GM23248 (cell line): ENCODE measurements around the gene COQ9. TPM values are rescaled to one million over a fixed set of nuclear protein-coding genes. Genes with fewer than 3 reads are reported as not detected.
A peak's percentile ranks its signal among the peaks of the same experiment; 100 is the strongest.

Experiments
- DNase-seq: peaks from one replicate; pipeline ENCODE4 v3.0.0-alpha.2; 2015
- H2AFZ ChIP-seq: fragments of 200-600 bp; sonication (generic); 2 replicates; pipeline ENCODE4 v1.6.1; 2016; ENCODE audit warnings: antibody characterized with exemption
- H3F3A ChIP-seq: fragments of 200-600 bp; sonication (generic); 2 replicates; pipeline ENCODE4 v1.6.1; 2016; ENCODE audit warnings: mild to moderate bottlenecking, antibody characterized with exemption, mixed run types; ENCODE audit not compliant: insufficient read depth
- H3K27ac ChIP-seq: fragments of 200-600 bp; sonication (generic); 2 replicates; pipeline ENCODE4 v1.5.1; 2016; ENCODE audit warnings: mild to moderate bottlenecking
- H3K27me3 ChIP-seq: fragments of 200-600 bp; sonication (generic); replicated peaks from 2 replicates; pipeline ENCODE4 v1.6.1; 2016; ENCODE audit warnings: mild to moderate bottlenecking; ENCODE audit not compliant: insufficient read depth
- H3K36me3 ChIP-seq: fragments of 200-600 bp; sonication (generic); 2 replicates; pipeline ENCODE4 v1.6.1; 2016; ENCODE audit warnings: low read depth, mild to moderate bottlenecking
- H3K4me1 ChIP-seq: fragments of 200-600 bp; sonication (generic); 2 replicates; pipeline ENCODE4 v1.6.1; 2016; ENCODE audit warnings: mild to moderate bottlenecking; ENCODE audit not compliant: insufficient read depth
- H3K4me2 ChIP-seq: fragments of 200-600 bp; sonication (generic); one replicate; pipeline ENCODE4 v1.6.1; 2016; ENCODE audit warnings: mild to moderate bottlenecking; ENCODE audit not compliant: unreplicated experiment
- H3K4me3 ChIP-seq: fragments of 200-600 bp; sonication (generic); 2 replicates; pipeline ENCODE4 v1.5.1; 2016; ENCODE audit warnings: mild to moderate bottlenecking
- H3K79me2 ChIP-seq: fragments of 200-600 bp; sonication (generic); 2 replicates; pipeline ENCODE4 v1.6.1; 2016; ENCODE audit warnings: mild to moderate bottlenecking; ENCODE audit not compliant: insufficient read depth
- H3K9ac ChIP-seq: fragments of 200-600 bp; sonication (generic); 2 replicates; pipeline ENCODE4 v1.6.1; 2016; ENCODE audit warnings: mild to moderate bottlenecking
- H3K9me2 ChIP-seq: fragments of 200-600 bp; sonication (generic); 2 replicates; pipeline ENCODE4 v1.6.1; 2016; ENCODE audit warnings: mixed run types, mild to moderate bottlenecking, moderate library complexity; ENCODE audit not compliant: insufficient read depth
- H3K9me3 ChIP-seq: fragments of 200-600 bp; sonication (generic); one replicate; pipeline ENCODE4 v1.6.1; 2017; ENCODE audit warnings: low read depth
- H4K20me1 ChIP-seq: fragments of 200-600 bp; sonication (generic); 2 replicates; pipeline ENCODE4 v1.6.0; 2016; ENCODE audit not compliant: insufficient read depth
- EZH2 ChIP-seq: fragments of 200-600 bp; sonication (generic); IDR thresholded peaks from 2 replicates; pipeline ENCODE4 v1.6.1; 2018; ENCODE audit warnings: antibody characterized with exemption, mild to moderate bottlenecking; ENCODE audit not compliant: insufficient read depth, poor library complexity, severe bottlenecking
- EZH2phosphoT487 ChIP-seq: fragments of 200-600 bp; sonication (generic); IDR thresholded peaks from 2 replicates; pipeline ENCODE4 v1.6.1; 2018; ENCODE audit warnings: antibody characterized with exemption, moderate library complexity, mild to moderate bottlenecking, low read depth; ENCODE audit not compliant: insufficient read depth
- WGBS, 2 experiments: methylation state at CpG; one replicate each; pipeline ENCODE4 v1.1.6; 2015 to 2017; ENCODE audit warnings: low lambda C conversion rate in 2 of 2, low coverage in 1 of 2; ENCODE audit errors: missing lambda C conversion rate in 2 of 2; 5-methylcytosine and 5-hydroxymethylcytosine counted together
- in situ Hi-C: fragments of 300-500 bp; cut with MboI; formaldehyde crosslinking; loops from 2 replicates; pipeline ENCODE4 v1.15.0; 2020
- polyA plus RNA-seq: library from polyadenylated mRNA; unstranded; fragments of >200 nt; fragmentation: Nextera tagmentation; extraction: Ambion mirVana; gene quantifications from 2 replicates; pipeline ENCODE4 v1.2.1, GENCODE V29; 2016
- total RNA-seq: library from RNA; depleted of rRNA; stranded (reverse); fragments of >200 nt; shearing (Covaris generic); gene quantifications from 2 replicates; pipeline ENCODE4 v1.2.3, GENCODE V29; 2014

The COQ9 gene
- total and polyA plus RNA-seq, 2 experiments from 2014 or later: 41.3 to 41.8 TPM

DNA sequence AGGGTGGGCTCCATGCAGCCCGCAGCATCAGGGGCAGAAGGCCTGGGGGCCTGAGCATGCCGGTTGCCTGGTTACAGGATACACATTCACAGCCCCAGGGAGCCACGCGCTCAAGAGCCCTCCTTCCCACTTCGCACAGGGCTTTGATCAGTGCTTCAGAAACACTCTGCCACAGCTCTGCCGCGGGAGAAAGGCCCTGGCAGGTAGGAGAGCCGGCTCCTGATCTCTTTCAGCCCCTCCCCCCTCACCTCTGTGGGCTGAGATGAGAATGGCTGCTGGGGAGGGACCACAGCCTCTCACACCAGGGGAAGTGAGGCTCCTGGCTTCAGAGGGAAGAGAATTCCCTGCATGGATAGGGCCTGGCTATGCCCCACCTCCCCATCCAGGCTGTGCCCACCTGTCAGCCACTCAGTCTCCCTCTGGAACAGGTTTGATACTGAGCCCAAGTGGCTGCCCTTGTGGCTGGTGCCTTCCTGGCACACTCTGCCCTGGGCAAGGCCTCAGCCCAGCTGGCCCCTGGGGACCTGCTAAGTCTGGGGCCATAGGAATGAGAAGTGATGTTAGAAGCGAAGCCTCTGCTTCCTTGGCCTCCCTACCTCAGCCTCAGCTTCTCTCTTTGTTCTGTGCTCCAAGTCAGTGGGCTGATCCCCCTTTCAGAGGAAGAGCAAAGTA, 30.4 kb downstream of the COQ9 start:
- H3K4me1 ChIP-seq: peaks cover 16% of the 10 kb centered on the region
- H4K20me1 ChIP-seq: no peaks in the 10 kb centered on the region
- no peak overlapping the region for H3K4me3 ChIP-seq
- H3K27ac ChIP-seq: no peak overlapping the region
- 0 out of 2 replicates have a peak, but pooled peaks cover 14% of the 10 kb centered on the region for H3F3A ChIP-seq
- H3K9ac ChIP-seq: no peak overlapping the region
- in situ Hi-C loops: no loop called here
- H3K9me2 ChIP-seq: no peaks in the 10 kb centered on the region
- 78 to 79% methylated on average over 9 of the region's 9 CpGs for WGBS, 2 experiments
- H3K36me3 ChIP-seq: peaks cover 9% of the 10 kb centered on the region; the same call in 1 of the 2 replicates
- no peaks in the 10 kb centered on the region for H3K9me3 ChIP-seq
- no peak for DNase-seq
- no peak overlapping the region for H3K4me2 ChIP-seq
- TF ChIP-seq EZH2phosphoT487 (no peak), EZH2 (no peak)
- no peaks in the 10 kb centered on the region for H3K27me3 ChIP-seq
- H3K79me2 ChIP-seq: peaks cover 40% of the 10 kb centered on the region
- no peak overlapping the region for H2AFZ ChIP-seq

DNA sequence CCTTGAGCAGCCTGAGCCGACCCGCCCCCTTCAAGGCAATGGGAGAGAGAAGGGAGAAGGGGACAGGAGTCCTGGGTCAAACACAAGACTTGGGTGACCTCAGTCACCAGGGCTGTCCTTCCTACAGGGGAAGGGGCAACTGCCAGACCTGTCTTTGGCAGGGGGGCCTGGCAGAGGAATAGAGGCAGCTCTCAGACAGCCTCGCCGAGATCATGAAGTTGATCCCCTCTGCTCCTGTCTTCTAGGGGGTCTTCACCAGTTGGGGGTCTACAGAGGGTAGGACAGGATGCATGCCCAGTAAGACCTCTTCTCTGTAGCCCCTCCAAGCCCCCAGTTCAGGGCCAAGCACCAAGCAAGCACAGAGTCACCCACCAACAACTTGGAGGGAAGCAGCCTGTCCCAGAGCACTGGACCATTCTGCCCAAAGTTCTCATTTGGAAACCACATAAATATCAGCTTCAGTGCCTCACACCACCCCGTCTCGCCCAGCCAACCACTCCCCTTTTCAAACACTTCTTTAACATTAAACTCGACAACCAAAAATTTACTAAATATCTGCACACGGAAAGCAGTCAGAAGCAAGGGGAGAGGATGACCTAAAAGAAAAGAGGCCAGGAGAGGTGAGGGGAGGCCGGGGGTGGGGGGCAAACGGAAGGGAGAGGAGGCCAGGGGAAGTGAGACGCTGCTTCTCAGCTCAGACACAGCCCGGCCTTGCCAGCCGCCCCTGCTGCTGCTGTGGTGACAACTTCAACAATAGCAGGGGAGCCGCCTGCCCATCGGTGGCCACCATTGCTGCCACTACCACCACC, 31.3 kb downstream of the COQ9 start:
- TF ChIP-seq EZH2 (no peak), EZH2phosphoT487 (no peak)
- Histone ChIP-seq H3K4me3 (peak overlapping the region; percentile 65), H4K20me1 (no peaks in the 10 kb centered on the region), H3K9ac (peak overlapping the region; percentile 54), H3K9me3 (no peaks in the 10 kb centered on the region), H3K79me2 (peaks cover 40% of the 10 kb centered on the region), H3K9me2 (no peaks in the 10 kb centered on the region), H3K36me3 (peaks cover 9% of the 10 kb centered on the region; the same call in 1 of the 2 replicates), H3K4me1 (peaks cover 16% of the 10 kb centered on the region), H3K27me3 (no peaks in the 10 kb centered on the region), H3K4me2 (peak overlapping the region; percentile 82), H2AFZ (no peak overlapping the region), H3K27ac (no peak overlapping the region), H3F3A (0 out of 2 replicates have a peak, but pooled peaks cover 13% of the 10 kb centered on the region)
- no peak for DNase-seq
- in situ Hi-C loops: no loop called here
- 33 to 43% methylated on average over 11 to 15 of the region's 15 CpGs for WGBS, 2 experiments

DNA sequence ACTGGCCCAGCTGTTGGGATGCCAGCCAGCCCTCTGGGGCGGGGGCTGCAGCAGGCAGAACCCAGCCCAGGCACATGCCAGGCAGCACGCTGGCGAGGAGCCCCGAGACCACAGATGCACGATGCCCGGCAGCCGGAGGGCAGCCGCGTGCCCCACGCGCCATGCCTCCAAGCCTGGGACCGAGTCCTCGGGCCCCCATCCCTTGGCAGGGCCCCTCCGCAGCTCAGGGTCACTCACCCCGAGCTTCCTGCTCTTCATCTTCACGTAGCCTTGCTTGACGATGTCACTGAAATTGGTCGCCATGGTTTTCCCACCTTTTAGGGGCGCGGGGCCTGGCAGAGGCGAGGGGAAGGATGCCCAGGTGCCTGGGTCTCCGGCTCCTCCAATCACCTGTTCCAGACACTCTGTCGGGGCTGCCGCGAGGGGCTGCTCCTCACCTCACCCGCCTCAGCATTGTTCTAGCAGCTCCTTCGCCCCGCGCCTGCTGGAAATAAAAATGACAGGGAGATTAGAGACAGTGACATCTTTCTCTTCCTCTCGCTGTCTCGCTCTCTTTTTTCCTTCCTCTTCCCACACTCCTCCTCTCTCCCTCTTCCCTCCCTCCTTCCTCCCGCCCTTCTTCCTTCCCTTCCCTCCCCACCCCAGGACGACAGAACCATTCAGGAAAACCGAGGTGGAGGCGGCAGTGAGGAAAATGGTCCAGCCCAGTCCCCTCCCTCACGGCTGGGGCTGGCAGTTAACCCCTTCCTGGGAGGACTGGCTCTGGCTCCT, 32.1 kb downstream of the COQ9 start:
- Histone ChIP-seq H3K79me2 (peaks cover 40% of the 10 kb centered on the region), H3K27me3 (no peaks in the 10 kb centered on the region), H3K4me2 (peak overlapping the region; percentile 82), H3K9me2 (no peaks in the 10 kb centered on the region), H3K4me3 (peak overlapping the region; percentile 65), H3K36me3 (0 out of 2 replicates have a peak, but pooled peaks cover 3% of the 10 kb centered on the region), H3K9ac (peak overlapping the region; percentile 54), H3K4me1 (peaks cover 16% of the 10 kb centered on the region), H2AFZ (peak overlapping the region; percentile 53), H4K20me1 (no peaks in the 10 kb centered on the region), H3K27ac (peak overlapping the region; percentile 56; the same call in 1 of the 2 replicates), H3F3A (0 out of 2 replicates have a peak, but pooled peaks cover 12% of the 10 kb centered on the region), H3K9me3 (no peaks in the 10 kb centered on the region)
- 11 to 12% methylated on average over 29 to 36 of the region's 36 CpGs for WGBS, 2 experiments
- TF ChIP-seq EZH2phosphoT487 (no peak), EZH2 (no peak)
- in situ Hi-C loops: no loop called here
- peak; percentile 59 for DNase-seq
